NT2/D1 (cell line): ENCODE results near the gene WFIKKN2.

Source experiments
- SUZ12 ChIP-seq: IDR thresholded peaks from 2 replicates; pipeline ENCODE4 v1.6.1; 2011; ENCODE audit not compliant: insufficient read length, insufficient read depth; ENCODE audit errors: extremely low read depth
- YY1 ChIP-seq: IDR thresholded peaks from 2 replicates; pipeline ENCODE4 v1.6.1; 2011; ENCODE audit not compliant: insufficient read length, insufficient read depth
- ZNF274 ChIP-seq: IDR thresholded peaks from 2 replicates; pipeline ENCODE4 v1.6.1; 2011; ENCODE audit warnings: mild to moderate bottlenecking, low read depth, low read length

GRCh38 chr17:50824429-50824828 lies 11.0 kb upstream of the WFIKKN2 start:
- TF ChIP-seq ZNF274 (no peak), SUZ12 (no peak), YY1 (no peak)
